Measurements from ENCODE around the gene CLEC2D. TPM values are rescaled to one million over a fixed set of nuclear protein-coding genes. Genes with fewer than 3 reads are reported as not detected.
A peak's percentile ranks its signal among the peaks of the same experiment; 100 is the strongest.

Gene CLEC2D
- total RNA-seq, 1 donor from 2014 or later: 18.7 TPM

GRCh38 chr12:9721394-9722092 lies 52.0 kb downstream of the CLEC2D start:
- Histone ChIP-seq H3F3A (ENCODE audit: low read depth) (no peaks in the 10 kb centered on the region), H3K27me3 (no peaks in the 10 kb centered on the region), H3K36me3 (no peaks in the 10 kb centered on the region), H3K4me3 (no peak overlapping the region), H3K9me3 (ENCODE audit: low read depth) (no peaks in the 10 kb centered on the region), H3K27ac (no peak overlapping the region), H2AFZ (replicated peaks) (no peak overlapping the region), H3K79me2 (ENCODE audit: low read depth) (no peaks in the 10 kb centered on the region), H3K9ac (no peak overlapping the region), H3K4me2 (no peak overlapping the region), H4K20me1 (ENCODE audit: low read depth) (no peaks in the 10 kb centered on the region), H3K4me1 (no peaks in the 10 kb centered on the region)
- no peak for DNase-seq (ENCODE audit: low spot score)
- no peaks in the 10 kb centered on the region for H3K36me3 Mint-ChIP-seq
- H3K27ac Mint-ChIP-seq: no peak overlapping the region
- H3K27me3 Mint-ChIP-seq (ENCODE audit: insufficient read depth, low read depth): no peaks in the 10 kb centered on the region
- no peaks in the 10 kb centered on the region for H3K9me3 Mint-ChIP-seq
- H3K4me3 Mint-ChIP-seq: no peak overlapping the region
- TF ChIP-seq EZH2 (IDR thresholded peaks at IDR 0.05) (no peak), CTCF (IDR thresholded peaks at IDR 0.05) (no peak), EZH2phosphoT487 (IDR thresholded peaks at IDR 0.05) (no peak)
- no peaks in the 10 kb centered on the region for H3K4me1 Mint-ChIP-seq

GRCh38 chr12:9724023-9724422 lies 54.5 kb downstream of the CLEC2D start:
- Histone ChIP-seq H4K20me1 (ENCODE audit: low read depth) (no peaks in the 10 kb centered on the region), H2AFZ (replicated peaks) (no peak overlapping the region), H3K36me3 (no peaks in the 10 kb centered on the region), H3K79me2 (ENCODE audit: low read depth) (no peaks in the 10 kb centered on the region), H3K4me3 (no peak overlapping the region), H3K9ac (no peak overlapping the region), H3K4me1 (no peaks in the 10 kb centered on the region), H3K27ac (no peak overlapping the region), H3F3A (ENCODE audit: low read depth) (no peaks in the 10 kb centered on the region), H3K9me3 (ENCODE audit: low read depth) (no peaks in the 10 kb centered on the region), H3K4me2 (no peak overlapping the region), H3K27me3 (no peaks in the 10 kb centered on the region)
- no peak for TF ChIP-seq EZH2phosphoT487 (IDR thresholded peaks at IDR 0.05)
- TF ChIP-seq EZH2 (IDR thresholded peaks at IDR 0.05): no peak
- TF ChIP-seq CTCF (IDR thresholded peaks at IDR 0.05): no peak
- no peak for DNase-seq (ENCODE audit: low spot score)
- Mint-ChIP-seq H3K36me3 (no peaks in the 10 kb centered on the region), H3K4me1 (no peaks in the 10 kb centered on the region), H3K27ac (no peak overlapping the region), H3K9me3 (no peaks in the 10 kb centered on the region), H3K27me3 (ENCODE audit: insufficient read depth, low read depth) (no peaks in the 10 kb centered on the region), H3K4me3 (no peak overlapping the region)

GRCh38 chr12:9725213-9725870 lies 55.8 kb downstream of the CLEC2D start:
- Histone ChIP-seq H3K36me3 (no peaks in the 10 kb centered on the region), H3K4me2 (no peak overlapping the region), H3F3A (ENCODE audit: low read depth) (no peaks in the 10 kb centered on the region), H2AFZ (replicated peaks) (peak overlapping the region; percentile 46), H4K20me1 (ENCODE audit: low read depth) (no peaks in the 10 kb centered on the region), H3K4me3 (no peak overlapping the region), H3K27ac (no peak overlapping the region), H3K9ac (no peak overlapping the region), H3K9me3 (ENCODE audit: low read depth) (no peaks in the 10 kb centered on the region), H3K4me1 (no peaks in the 10 kb centered on the region), H3K79me2 (ENCODE audit: low read depth) (no peaks in the 10 kb centered on the region), H3K27me3 (no peaks in the 10 kb centered on the region)
- Mint-ChIP-seq H3K27ac (no peak overlapping the region), H3K4me1 (no peaks in the 10 kb centered on the region), H3K4me3 (no peak overlapping the region), H3K27me3 (ENCODE audit: insufficient read depth, low read depth) (no peaks in the 10 kb centered on the region), H3K36me3 (no peaks in the 10 kb centered on the region), H3K9me3 (no peaks in the 10 kb centered on the region)
- DNase-seq (ENCODE audit: low spot score): no peak
- TF ChIP-seq CTCF (IDR thresholded peaks at IDR 0.05) (no peak), EZH2phosphoT487 (IDR thresholded peaks at IDR 0.05) (no peak), EZH2 (IDR thresholded peaks at IDR 0.05) (no peak)

Data from neural progenitor cell (in vitro differentiated cells).